GM19043 (cell line): ENCODE measurements around the gene MIOX.
"Not testable (repeated sequence)": the region's sequence is repeated elsewhere in the genome, so short reads cannot be mapped to it uniquely, and the experiment has no call there.

Experiments used
- ATAC-seq: cut with Tn5 transposase; IDR thresholded peaks from one replicate; pipeline ENCODE4 v1.9.1; 2021; ENCODE audit warnings: low read depth; ENCODE audit not compliant: unreplicated experiment

MIOX gene

DNA sequence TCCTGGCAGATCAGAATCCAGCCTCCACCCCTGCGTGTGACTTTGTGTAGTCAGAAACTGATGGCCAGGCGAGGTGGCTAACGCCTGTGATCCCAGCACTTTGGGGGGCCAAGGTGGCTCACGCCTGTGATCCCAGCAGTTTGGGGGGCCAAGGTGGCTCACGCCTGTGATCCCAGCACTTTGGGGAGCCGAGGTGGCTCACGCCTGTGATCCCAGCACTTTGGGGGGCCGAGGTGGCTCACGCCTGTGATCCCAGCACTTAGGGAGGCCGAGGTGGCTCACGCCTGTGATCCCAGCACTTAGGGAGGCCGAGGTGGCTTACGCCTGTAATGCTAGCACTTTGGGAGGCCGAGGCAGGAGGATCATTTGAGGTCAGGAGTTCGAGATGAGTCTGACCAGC lies 26.5 kb downstream of the MIOX start:
- no peak for ATAC-seq

DNA sequence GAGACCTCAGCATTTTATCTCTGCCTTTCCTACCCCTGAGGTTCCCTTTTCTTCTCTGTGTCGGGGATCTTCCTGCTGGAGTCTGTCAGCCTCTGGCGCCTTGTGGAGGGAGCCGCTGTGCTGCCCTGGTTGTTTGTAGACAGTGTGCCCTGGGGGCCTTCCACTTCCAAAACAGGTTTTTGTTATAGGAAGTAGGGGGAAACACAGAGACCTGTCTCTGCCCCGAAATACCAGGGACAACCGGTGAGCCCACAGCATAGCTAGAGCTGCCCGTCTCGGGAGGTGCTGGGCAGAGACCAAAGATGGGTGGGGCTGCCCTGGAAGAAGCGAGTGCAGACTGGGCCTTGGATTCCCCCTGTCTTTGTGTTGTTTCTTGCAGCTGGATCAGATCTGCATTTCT lies 29.4 kb downstream of the MIOX start:
- no peak for ATAC-seq

DNA sequence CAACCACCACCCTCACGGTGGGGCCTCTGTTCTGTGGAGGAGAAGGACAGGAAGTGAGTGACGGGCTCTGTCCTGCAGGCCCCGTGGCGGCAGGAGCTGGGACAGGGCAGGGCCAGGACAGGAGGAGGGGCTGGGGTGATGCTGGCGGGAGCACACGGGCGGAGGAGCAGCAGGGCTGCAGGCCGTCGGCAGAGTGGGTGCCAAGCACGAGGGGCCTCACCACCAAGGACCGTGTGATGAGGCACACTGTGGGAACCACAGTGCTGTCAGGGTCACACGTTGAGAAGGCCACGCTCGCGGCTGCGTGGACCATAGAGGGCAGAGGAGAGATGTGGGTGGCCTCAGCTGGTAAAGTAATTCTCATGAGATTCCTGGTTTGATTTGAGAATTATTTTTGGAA lies 30.2 kb downstream of the MIOX start:
- no peak for ATAC-seq

DNA sequence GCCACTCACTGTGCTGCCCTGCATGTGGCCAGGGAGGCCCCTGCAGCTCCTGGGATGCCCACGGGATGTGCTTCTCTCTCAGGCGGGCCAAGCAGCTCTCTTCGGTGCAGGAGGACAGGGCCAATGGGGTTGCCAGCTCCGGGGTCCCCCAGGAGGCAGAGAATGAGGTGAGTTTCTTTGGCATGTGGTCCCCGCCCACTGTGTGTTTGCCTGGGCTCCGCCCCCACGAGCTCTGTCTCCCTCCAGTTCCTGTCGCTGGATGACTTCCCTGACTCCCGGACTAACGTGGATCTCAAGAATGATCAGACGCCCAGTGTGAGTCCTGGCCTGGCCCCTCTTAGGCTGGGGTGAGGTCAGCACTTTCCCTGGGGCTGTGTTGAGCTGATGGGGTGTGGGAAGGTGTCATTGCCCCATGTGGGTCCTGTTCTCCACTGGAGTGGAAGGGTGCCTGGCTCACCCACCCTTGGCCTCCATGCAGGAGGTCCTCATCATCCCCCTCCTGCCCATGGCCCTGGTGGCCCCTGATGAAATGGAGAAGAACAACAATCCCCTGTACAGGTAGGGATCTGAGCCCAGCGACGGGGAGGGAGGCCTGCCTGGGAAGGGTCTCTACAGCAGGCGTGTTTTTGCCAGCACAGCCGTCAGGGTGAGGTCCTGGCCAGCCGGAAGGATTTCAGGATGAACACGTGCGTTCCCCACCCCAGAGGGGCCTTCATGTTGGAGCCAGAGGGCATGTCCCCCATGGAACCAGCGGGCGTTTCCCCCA lies 31.0 kb downstream of the MIOX start:
- ATAC-seq: no peak

DNA sequence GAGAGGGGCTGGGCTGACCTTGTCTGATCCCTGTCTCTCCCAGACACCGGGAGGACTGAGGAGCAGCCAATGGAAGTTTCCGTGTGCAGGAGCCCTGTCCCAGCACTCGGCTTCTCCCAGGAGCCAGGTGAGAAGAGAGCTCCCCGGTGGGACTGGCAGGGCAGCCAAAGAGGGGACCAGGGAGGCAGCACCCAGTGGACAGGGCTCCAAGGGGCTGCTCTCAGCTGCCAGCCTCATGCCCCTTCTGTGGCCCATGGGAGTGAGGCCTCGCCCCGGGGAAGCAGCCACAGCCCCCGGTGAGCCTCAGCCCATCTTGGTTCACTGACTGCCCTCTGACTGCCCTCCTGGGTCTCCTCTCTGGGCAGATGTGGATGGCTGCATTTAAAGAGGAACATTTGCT lies 31.9 kb downstream of the MIOX start:
- no peak for ATAC-seq

DNA sequence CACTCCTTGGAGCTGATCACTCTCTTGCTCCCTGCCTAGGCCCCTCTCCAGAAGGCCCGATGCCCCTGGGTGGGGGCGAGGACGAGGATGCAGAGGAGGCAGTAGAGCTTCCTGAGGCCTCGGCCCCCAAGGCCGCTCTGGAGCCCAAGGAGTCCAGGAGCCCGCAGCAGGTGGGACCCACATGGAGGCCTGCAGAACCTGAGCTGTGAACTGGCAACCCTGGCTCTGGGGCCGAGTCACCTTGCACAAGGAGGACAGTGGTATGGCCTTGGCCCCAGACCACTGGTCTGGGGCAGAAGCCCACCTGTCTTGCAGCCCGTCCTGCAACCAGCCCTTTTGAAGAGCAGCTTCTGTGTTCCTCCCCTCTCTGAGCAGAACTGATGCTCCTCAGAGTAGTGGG lies 32.5 kb downstream of the MIOX start:
- ATAC-seq: no peak

DNA sequence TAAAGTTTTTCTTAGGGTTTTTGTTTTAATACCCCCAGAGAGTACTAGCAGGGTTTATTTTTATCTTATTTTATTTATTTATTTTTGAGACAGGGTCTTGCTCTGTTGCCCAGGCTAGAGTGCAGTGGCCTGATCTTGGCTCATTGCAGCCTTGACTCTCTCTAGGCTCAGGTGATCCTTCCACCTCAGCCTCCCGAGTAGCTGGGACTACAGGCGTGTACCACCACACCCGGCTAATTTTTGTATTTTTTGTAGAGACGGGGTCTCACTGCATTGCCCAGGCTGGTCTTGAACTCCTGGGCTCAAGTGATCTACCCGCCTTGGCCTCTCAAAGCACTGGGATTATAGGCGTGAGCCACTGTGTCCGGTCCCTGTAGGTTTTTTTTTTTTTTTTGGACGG lies 33.5 kb downstream of the MIOX start:
- not testable (repeated sequence) for ATAC-seq

DNA sequence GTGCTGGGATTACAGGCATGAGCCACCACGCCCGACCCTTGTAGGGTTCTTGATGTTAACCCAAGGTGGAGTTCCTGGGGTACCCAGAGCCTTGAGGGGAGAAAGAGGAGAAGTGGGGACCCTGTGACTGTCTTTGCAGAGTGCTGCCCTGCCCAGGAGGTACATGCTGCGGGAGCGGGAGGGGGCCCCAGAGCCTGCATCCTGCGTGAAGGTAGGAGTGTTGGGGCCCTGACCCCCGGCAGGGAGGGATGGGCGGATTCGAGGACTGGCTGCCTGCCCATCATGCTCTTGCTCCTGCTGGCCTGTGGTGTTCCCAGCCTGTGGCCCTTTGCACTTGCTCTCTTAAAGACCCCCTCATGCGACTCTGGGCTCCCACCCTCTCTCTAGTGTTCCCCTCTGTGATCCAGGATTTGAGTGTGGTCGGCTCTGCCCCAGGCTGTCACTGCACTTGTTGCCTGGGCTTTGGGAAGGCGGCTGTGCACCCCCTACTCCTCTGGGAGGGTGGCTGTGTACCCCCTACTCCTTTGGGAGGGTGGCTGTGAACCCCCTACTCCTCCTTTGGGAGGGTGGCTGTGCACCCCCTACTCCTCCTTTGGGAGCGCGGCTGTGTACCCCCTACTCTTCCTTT lies 34.3 kb downstream of the MIOX start:
- no peak for ATAC-seq

DNA sequence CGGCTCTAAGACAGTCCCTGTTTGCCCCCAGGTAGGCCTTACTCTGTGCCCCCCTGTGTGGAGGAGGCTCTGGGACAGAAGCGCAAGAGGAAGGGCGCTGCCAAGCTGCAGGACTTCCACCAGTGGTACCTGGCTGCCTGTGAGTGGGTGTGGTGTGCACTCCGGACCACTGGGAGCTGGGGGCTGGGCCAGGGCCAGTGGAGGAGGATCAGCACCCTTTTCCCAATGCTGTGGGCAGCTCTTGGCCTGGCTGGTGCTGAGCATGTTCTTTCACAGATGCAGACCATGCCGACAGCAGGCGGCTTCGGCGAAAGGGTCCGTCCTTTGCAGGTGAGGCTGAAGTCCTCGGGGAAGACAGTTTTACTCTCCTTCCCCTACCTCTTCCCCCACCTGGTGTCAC lies 35.1 kb downstream of the MIOX start:
- no peak for ATAC-seq

DNA sequence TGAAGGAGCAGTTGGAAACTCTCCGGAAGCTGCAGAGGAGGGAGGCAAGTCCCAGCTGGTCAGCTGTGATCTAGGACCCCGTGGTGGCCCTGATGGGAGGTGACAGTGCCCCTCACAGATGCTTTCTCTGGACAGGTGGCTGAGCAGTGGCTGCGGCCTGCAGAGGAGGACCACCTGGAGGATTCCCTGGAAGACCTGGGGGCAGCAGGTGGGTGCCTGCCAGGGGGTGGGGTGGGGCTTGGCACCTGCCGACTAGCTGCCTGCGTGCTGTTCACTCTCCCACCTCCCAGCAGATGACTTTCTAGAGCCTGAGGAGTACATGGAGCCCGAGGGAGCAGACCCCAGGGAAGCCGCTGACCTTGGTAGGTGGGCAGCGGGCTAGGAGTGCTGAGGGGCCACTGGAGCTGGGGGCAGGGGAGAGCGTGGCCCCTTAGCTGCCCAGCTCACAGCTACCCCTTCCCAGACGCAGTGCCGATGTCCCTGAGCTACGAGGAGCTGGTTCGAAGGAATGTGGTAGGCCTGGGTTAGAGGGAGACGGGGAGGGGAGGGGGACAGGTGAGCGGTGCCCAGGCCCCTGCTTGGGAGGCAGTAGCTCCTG lies 35.6 kb downstream of the MIOX start:
- ATAC-seq: no peak

DNA sequence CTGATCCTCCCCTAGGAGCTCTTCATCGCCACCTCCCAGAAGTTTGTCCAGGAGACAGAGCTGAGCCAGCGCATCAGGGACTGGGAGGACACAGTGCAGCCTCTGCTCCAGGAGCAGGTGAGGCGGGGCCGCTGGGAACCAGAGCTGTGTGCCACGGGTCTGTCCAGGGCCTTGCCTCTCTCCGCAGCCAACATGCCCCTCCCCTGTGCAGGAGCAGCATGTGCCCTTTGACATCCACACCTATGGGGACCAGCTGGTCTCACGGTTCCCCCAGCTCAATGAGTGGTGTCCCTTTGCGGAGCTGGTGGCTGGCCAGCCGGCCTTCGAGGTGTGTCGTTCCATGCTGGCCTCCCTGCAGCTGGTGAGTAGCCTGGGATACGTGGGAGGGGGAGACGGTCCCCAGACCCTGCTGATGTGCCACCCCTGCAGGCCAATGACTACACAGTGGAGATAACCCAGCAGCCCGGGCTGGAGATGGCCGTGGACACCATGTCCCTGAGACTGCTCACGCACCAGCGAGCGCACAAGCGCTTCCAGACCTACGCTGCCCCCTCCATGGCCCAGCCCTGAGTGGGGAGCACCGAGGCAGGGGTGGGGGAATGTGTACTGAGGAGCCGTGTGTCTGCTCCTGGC lies 36.3 kb downstream of the MIOX start:
- no peak for ATAC-seq

DNA sequence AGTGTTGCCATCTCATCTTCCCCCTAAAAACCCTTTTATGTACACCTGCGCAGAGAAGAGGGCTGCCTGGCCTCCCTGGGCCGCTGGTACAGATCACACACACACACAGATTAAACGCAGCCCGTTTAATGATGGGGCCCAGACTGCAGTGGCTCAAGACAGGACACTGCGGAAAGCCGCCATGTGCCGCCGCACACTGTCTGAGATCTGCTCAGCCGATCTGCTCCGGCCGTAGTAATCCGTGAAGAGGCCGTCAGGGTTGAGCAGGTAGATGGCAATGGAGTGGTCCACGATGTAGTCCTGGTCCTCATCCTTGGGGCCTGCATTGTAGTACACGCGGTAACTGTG lies 36.8 kb downstream of the MIOX start:
- ATAC-seq: no peak

DNA sequence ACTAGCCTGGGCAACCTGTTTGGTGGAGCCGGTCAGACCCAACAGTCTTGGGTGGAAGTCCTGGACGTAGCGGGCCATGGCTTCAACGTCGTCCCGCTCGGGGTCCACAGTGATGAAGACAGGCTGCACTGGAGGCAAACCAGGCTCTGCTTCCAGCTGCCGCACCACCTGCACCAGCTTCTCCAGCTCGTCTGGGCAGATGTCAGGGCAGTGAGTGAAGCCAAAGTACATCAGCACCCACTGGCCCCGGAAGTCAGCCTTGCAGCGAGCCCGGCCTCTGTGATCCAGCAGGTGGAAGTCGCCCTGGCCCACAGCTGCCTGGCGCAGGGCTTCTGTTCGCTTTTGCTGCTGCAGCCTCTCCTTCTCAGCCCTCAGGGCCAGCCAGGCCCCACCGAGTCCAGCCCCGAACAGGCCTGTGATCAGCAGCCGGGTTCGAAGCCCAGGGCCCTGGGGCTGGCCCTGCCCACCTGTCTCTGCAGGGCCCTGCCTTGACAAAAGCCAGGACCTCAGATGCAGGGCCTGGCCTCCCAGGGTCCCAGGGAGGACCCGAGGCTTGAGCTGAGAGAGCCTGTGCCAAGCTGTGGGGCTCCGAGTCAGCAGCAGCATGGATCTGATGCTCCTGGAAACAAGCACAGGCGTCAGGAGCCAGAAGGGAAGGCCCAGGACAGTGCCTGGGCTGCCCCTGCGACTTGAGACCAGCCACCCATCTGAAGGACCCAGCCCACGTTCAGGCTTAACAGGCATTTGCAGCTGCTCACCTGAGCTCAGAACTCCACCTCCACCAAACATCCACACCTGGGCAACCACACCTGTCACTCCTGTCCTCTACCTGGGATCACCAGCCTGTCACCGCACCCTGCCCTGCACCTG lies 37.4 kb downstream of the MIOX start:
- no peak for ATAC-seq

DNA sequence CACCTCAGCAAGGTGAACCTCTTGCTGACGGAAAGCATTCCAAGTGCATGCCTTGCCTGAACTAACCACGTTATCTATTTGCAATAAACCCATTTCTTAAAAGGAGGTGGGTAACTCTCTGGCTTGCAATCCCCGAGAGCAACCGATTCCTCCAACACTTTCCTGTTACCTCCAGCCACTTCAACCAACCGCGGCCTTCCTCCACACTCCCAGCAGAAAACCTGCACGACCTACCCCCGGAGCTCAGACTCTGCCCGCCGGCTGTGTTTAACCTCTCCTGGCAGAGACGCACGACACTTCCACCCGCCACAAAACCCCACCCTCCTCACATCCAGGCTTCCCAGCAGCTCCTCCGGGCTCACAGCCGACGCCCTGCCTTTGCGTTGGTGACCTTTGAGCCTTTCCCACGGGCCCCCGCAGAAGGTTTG lies 38.0 kb downstream of the MIOX start:
- no peak for ATAC-seq

DNA sequence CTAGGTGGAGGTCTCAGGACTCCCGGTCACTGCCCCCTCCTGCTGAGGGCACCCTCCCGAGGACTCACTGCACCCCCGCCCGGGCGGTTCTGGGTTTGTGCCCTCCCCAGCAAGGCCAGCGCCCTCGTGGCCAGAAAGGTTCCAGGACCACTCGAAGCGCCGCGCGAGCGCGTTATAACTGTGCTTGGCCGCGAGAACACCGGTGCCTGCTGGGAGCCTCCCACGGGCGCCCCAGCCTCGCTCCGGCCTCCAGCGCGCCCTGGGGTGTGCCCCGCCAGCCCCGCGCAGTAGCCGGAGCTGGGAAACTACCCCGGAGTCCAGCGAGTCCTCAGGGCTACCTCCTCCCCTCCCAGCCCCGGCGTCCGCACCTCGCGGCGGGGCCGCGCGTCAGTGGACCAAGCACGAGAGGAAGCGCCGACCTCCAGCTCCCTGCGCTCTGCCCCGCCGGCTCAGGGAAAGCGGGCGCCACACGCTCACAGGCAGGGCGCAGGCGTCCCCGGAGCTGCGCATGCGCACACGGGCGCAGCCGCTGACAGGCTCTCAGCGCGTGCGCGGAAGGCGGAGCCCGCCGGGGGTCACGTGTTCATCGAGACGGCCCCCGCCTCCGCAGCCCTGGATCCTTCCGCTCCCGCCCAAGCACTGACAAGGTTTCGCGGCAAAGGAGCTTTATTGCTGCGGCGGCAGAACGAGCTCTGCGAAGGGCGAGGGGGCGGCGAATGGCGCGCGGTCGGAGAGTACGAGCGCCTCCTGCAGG lies 38.6 kb downstream of the MIOX start, which contains the start of gene SCO2:
Gene SCO2 (minus strand): TSS at position 495 of the 754 bp plus-strand sequence. CDS start 1,187 bp downstream, outside the sequence.
- ATAC-seq: peak; percentile 35

DNA sequence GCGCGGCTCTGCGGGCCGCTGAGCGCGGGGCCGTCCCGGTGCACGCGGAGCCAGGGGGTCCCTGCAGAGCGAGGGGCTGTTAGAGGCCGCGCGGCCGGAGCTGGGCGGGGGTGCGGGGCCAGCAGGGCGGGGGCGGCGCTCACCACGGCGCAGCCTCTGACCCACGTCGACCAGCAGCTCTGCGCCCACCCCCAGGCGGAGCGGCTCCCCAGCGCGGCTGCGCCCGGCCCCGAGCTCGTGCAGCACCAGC lies 39.1 kb downstream of the MIOX start:
- ATAC-seq: no peak

DNA sequence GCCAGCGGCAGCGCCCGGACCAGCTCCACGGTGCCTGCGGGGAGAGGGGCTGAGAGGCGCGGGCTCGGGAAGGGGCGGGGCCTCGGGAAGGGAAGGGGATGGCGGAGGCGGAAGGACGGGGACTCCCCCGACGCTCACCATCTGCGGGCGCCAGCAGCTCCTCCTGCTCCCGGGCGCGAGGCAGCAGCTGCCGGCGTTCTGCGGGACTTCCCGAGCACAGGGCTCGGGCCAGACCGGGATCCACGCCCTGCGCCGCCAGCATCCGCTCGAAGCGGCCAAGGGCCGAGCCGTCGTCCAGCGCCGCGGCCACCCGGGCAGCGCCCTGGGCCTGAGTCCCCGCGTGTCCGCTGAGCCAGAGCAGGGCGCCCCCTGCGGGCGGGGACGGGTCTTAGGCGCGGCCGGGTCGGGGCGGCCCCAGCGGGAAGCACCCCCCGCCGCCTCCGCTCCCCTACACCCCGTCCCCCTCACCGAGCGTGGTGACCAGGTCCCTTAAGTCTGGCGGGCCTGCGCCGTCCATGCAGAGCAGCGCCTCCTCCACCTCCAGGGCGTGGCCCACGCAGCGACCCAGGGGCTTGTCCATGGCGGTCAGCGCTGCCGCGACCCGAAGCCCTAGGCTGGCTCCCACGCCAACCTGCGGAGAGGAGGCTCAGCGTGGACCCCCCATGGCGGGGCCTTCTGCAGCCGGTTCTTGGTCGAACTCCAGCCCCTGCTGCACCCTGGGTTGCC lies 39.6 kb downstream of the MIOX start:
- ATAC-seq: peak; percentile 28

DNA sequence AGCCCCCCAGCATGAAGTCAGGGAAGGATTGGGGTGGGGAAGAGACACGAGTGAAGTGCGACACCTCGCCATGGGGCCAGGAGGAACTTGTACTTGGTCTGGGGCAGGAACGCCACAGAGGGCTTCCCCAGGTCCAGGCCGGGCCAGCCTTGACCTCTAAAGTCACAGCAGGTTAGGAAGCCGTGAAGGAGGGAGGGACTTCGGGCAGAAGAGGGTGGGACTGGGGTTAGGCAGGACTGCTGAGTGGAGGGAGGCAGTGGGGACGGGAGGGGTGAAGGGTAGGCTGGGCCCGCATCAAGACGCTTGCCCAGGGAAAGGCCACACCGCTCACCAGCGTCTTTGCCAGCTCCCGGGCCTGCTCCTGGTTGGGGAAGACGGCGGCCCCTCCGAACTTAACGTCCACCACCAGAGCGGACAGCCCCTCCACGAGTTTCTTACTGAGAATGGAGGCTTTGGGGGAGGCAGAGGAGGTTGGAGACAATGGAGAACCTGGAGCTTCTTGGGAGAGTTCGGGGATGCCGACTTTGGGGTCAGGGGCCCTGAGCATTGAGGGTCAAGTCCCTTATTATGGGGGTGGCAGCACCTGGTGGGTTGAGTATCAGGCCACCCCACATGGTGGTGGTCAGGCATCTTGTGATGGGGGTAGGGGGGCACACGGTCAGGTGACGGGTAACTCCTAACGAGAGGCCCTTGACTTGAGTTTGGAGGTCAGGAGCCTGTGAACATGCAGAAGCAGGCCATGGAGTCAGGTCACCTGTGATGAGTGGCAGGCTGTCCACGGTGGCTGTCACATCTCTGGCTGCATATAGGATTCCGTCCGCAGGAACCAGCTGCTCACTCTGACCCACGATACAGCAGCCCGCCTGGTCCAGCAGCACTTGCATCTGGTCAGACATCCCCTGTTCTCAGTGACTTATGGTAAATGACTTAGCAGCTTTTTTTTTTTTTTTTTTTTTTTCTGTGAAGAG lies 40.5 kb downstream of the MIOX start:
- no peak for ATAC-seq
